ENCODE results near the gene CLSTN1. TPM values are rescaled to one million over a fixed set of nuclear protein-coding genes. Genes with fewer than 3 reads are reported as not detected.
A peak's percentile ranks its signal among the peaks of the same experiment; 100 is the strongest.

Gene CLSTN1
- total RNA-seq, 1 experiment from 2014 or later = 143 TPM

- H3K27ac ChIP-seq (ENCODE audit: low read length) = no peak overlapping the region
- no peaks in the 10 kb centered on the region for H3K27me3 ChIP-seq (ENCODE audit: control insufficient read depth, insufficient read depth, low read length)
- DNase-seq (ENCODE audit: low read depth, low spot score) = no peak
- in situ Hi-C loops (cut with HindIII; ENCODE audit: low pct_unique_long_range_greater_than_20kb, low sequenced_read_pairs) (no loop called here), intact Hi-C loops (cut with micrococcal nuclease; ENCODE audit: unreplicated experiment) (no loop called here)
- no peaks in the 10 kb centered on the region for H3K4me1 ChIP-seq (ENCODE audit: control insufficient read depth, insufficient read depth, low read length)
- ATAC-seq = no peak
- peaks cover 13% of the 10 kb centered on the region for H3K36me3 ChIP-seq (ENCODE audit: control insufficient read depth, insufficient read depth, low read length)
- H3K9me3 ChIP-seq (ENCODE audit: control insufficient read depth, insufficient read depth, low read depth, low read length) = no peaks in the 10 kb centered on the region
- POLR2A ChIA-PET = no interaction called here
- TF ChIP-seq REST (IDR thresholded peaks at IDR 0.05; ENCODE audit: insufficient read depth in 1 of 2, low read depth in 2 of 2, low read length in 1 of 2) (no peak), POLR2AphosphoS5 (IDR thresholded peaks at IDR 0.05; ENCODE audit: low read depth, low read length) (no peak), CTCF (IDR thresholded peaks at IDR 0.05) (no peak), TCF7L2 (IDR thresholded peaks at IDR 0.05; ENCODE audit: low read depth, low read length) (no peak), SIN3A (IDR thresholded peaks at IDR 0.05; ENCODE audit: borderline replicate concordance, insufficient read depth, low read depth, low read length) (no peak)
- TSS peak; percentile 83 for BruUV-seq (replicated peaks)
- H3K4me3 ChIP-seq (ENCODE audit: low read depth in 2 of 2, low read length in 2 of 2) = no peak overlapping the region
- CTCF ChIA-PET = no interaction called here
Observed at GRCh38 chr1:9730096-9730901, 93.5 kb downstream of the CLSTN1 start.

GRCh38 chr1:9729523-9729922, 94.2 kb downstream of the CLSTN1 start:
- Histone ChIP-seq H3K4me1 (ENCODE audit: control insufficient read depth, insufficient read depth, low read length) (no peaks in the 10 kb centered on the region), H3K27me3 (ENCODE audit: control insufficient read depth, insufficient read depth, low read length) (no peaks in the 10 kb centered on the region), H3K4me3 (ENCODE audit: low read depth in 2 of 2, low read length in 2 of 2) (no peak overlapping the region), H3K36me3 (ENCODE audit: control insufficient read depth, insufficient read depth, low read length) (peaks cover 7% of the 10 kb centered on the region), H3K9me3 (ENCODE audit: control insufficient read depth, insufficient read depth, low read depth, low read length) (no peaks in the 10 kb centered on the region), H3K27ac (ENCODE audit: low read length) (no peak overlapping the region)
- TF ChIP-seq CTCF (IDR thresholded peaks at IDR 0.05) (no peak), REST (IDR thresholded peaks at IDR 0.05; ENCODE audit: insufficient read depth in 1 of 2, low read depth in 2 of 2, low read length in 1 of 2) (no peak), POLR2AphosphoS5 (IDR thresholded peaks at IDR 0.05; ENCODE audit: low read depth, low read length) (no peak), TCF7L2 (IDR thresholded peaks at IDR 0.05; ENCODE audit: low read depth, low read length) (no peak), SIN3A (IDR thresholded peaks at IDR 0.05; ENCODE audit: borderline replicate concordance, insufficient read depth, low read depth, low read length) (no peak)
- ATAC-seq (no peak), DNase-seq (ENCODE audit: low read depth, low spot score) (no peak)
- in situ Hi-C loops (cut with HindIII; ENCODE audit: low pct_unique_long_range_greater_than_20kb, low sequenced_read_pairs) = no loop called here
- ChIA-PET POLR2A (no interaction called here), CTCF (interaction anchor here (0.5 kb wide), 1 partner anchor 187 kb away, joined by 5 read pairs; no protein-coding TSS in a partner anchor)
- BruUV-seq (replicated peaks) = no TSS peak
- intact Hi-C loops (cut with micrococcal nuclease; ENCODE audit: unreplicated experiment) = no loop called here
